Stimulated activated CD8-positive, alpha-beta memory T cell treated with anti-CD3 and anti-CD28 coated beads, Interleukin-15, amount 100 ng/mL, for 4 hours (primary cell): ENCODE results near the gene ATR.

Experiments used
- DNase-seq, 2 donors: peaks; one replicate each; pipeline ENCODE4 v3.0.0-alpha.2; 2020; ENCODE audit warnings: low read depth in 2 of 2

ATR gene

GRCh38 chr3:142523921-142524566 lies 54.5 kb downstream of the ATR start:
- DNase-seq: no peak

GRCh38 chr3:142509079-142509478 lies 69.5 kb downstream of the ATR start:
- no peak for DNase-seq

- no peak for DNase-seq
Observed at GRCh38 chr3:142507241-142507640, 71.3 kb downstream of the ATR start.

GRCh38 chr3:142502187-142502985 lies 76.1 kb downstream of the ATR start:
- DNase-seq: no peak

GRCh38 chr3:142501004-142501926 lies 77.3 kb downstream of the ATR start:
- DNase-seq: no peak

GRCh38 chr3:142500211-142500610 lies 78.3 kb downstream of the ATR start:
- DNase-seq: no peak

- no peak for DNase-seq
Observed at GRCh38 chr3:142498397-142499180, 79.9 kb downstream of the ATR start.

GRCh38 chr3:142497729-142498128 lies 80.8 kb downstream of the ATR start:
- no peak for DNase-seq

- no peak for DNase-seq
Observed at GRCh38 chr3:142495103-142495502, 83.4 kb downstream of the ATR start.

GRCh38 chr3:142492184-142492583 lies 86.3 kb downstream of the ATR start:
- DNase-seq: no peak

GRCh38 chr3:142489572-142490323 lies 88.8 kb downstream of the ATR start:
- no peak for DNase-seq

GRCh38 chr3:142484912-142485435 lies 93.6 kb downstream of the ATR start:
- no peak for DNase-seq

GRCh38 chr3:142481196-142481595 lies 97.3 kb downstream of the ATR start:
- no peak for DNase-seq

GRCh38 chr3:142470826-142471225 lies 107.7 kb downstream of the ATR start:
- DNase-seq: no peak

GRCh38 chr3:142468456-142468855 lies 110.1 kb downstream of the ATR start:
- no peak for DNase-seq

GRCh38 chr3:142467768-142468167 lies 110.8 kb downstream of the ATR start:
- DNase-seq: no peak

- DNase-seq: no peak
Observed at GRCh38 chr3:142460689-142461088, 117.8 kb downstream of the ATR start.

- DNase-seq: no peak
Observed at GRCh38 chr3:142459929-142460328, 118.6 kb downstream of the ATR start.

- DNase-seq: no peak
Observed at GRCh38 chr3:142459096-142459495, 119.4 kb downstream of the ATR start.

GRCh38 chr3:142450881-142451280 lies 127.7 kb downstream of the ATR start:
- no peak for DNase-seq

- DNase-seq: no peak
Observed at GRCh38 chr3:142450189-142450588, 128.3 kb downstream of the ATR start.
